HG03060 (cell line): ENCODE data around the gene GCSAM.
A peak's percentile ranks its signal among the peaks of the same experiment; 100 is the strongest.

Experiments
- ATAC-seq: cut with Tn5 transposase; IDR thresholded peaks from one replicate; pipeline ENCODE4 v1.9.1; 2021; ENCODE audit warnings: low read depth, moderate number of reproducible peaks; ENCODE audit not compliant: unreplicated experiment

The GCSAM gene

GRCh38 chr3:112130638-112130993 is 2.4 kb downstream of the GCSAM start:
- no peak for ATAC-seq

- ATAC-seq = no peak
Observed at GRCh38 chr3:112129925-112130637, 3.0 kb downstream of the GCSAM start.

- ATAC-seq = peak; percentile 36
Observed at GRCh38 chr3:112128843-112129727, 4.0 kb downstream of the GCSAM start.

GRCh38 chr3:112127522-112128494 is 5.2 kb downstream of the GCSAM start:
- no peak for ATAC-seq

- ATAC-seq = no peak
Observed at GRCh38 chr3:112126511-112126911, 6.5 kb downstream of the GCSAM start.

- ATAC-seq = no peak
Observed at GRCh38 chr3:112124907-112125607, 8.0 kb downstream of the GCSAM start.

- no peak for ATAC-seq
Observed at GRCh38 chr3:112123548-112123947, 9.5 kb downstream of the GCSAM start.

- no peak for ATAC-seq
Observed at GRCh38 chr3:112122870-112123269, 10.2 kb downstream of the GCSAM start.

- ATAC-seq = no peak
Observed at GRCh38 chr3:112121577-112122547, 11.2 kb downstream of the GCSAM start.

GRCh38 chr3:112119962-112120836 is 12.8 kb downstream of the GCSAM start:
- ATAC-seq = no peak

- no peak for ATAC-seq
Observed at GRCh38 chr3:112117841-112118571, 15.0 kb downstream of the GCSAM start.

GRCh38 chr3:112117415-112117814 is 15.6 kb downstream of the GCSAM start:
- no peak for ATAC-seq

GRCh38 chr3:112116748-112117186 is 16.3 kb downstream of the GCSAM start:
- ATAC-seq = no peak

GRCh38 chr3:112115806-112116383 is 17.2 kb downstream of the GCSAM start:
- ATAC-seq = no peak

- peak; percentile 20 for ATAC-seq
Observed at GRCh38 chr3:112115161-112115739, 17.8 kb downstream of the GCSAM start.

- ATAC-seq = no peak
Observed at GRCh38 chr3:112114576-112115160, 18.4 kb downstream of the GCSAM start.
